Activated CD4-positive, alpha-beta T cell treated with anti-CD3 and anti-CD28 coated beads, Interleukin-2, amount 50 U/mL, for 48 hours (primary cell): ENCODE data around the gene BANK1.

ENCODE experiments used
- DNase-seq, 2 experiments: peaks; one replicate each; pipeline ENCODE4 v3.0.0-alpha.2; 2020

Gene BANK1

GRCh38 chr4:101961144-101961543 lies 170.6 kb downstream of the BANK1 start:
- DNase-seq, result no peak

- no peak for DNase-seq
These were observed 177.3 kb downstream of the BANK1 start for GRCh38 chr4:101967697-101968346.

- DNase-seq, result no peak
These were observed 177.8 kb downstream of the BANK1 start for GRCh38 chr4:101968364-101968763.

GRCh38 chr4:101969965-101970364 lies 179.4 kb downstream of the BANK1 start:
- DNase-seq, result no peak

- DNase-seq, result no peak
These were observed 180.1 kb downstream of the BANK1 start for GRCh38 chr4:101970547-101971155.

- DNase-seq, result no peak
These were observed 182.3 kb downstream of the BANK1 start for GRCh38 chr4:101972791-101973190.

GRCh38 chr4:101973361-101973760 lies 182.8 kb downstream of the BANK1 start:
- no peak for DNase-seq

GRCh38 chr4:101977076-101977475 lies 186.5 kb downstream of the BANK1 start:
- DNase-seq, result no peak

- no peak for DNase-seq
These were observed 191.2 kb downstream of the BANK1 start for GRCh38 chr4:101981756-101982155.

- no peak for DNase-seq
These were observed 193.3 kb downstream of the BANK1 start for GRCh38 chr4:101983835-101984234.

GRCh38 chr4:101987623-101988243 lies 197.2 kb downstream of the BANK1 start:
- DNase-seq, result no peak

- DNase-seq, result no peak
These were observed 199.0 kb downstream of the BANK1 start for GRCh38 chr4:101989551-101989950.

GRCh38 chr4:101992446-101992845 lies 201.9 kb downstream of the BANK1 start:
- DNase-seq, result no peak

- DNase-seq, result no peak
These were observed 202.7 kb downstream of the BANK1 start for GRCh38 chr4:101993002-101993841.

- DNase-seq, result no peak
These were observed 203.6 kb downstream of the BANK1 start for GRCh38 chr4:101993842-101994775.

- no peak for DNase-seq
These were observed 217.5 kb downstream of the BANK1 start for GRCh38 chr4:102007959-102008425.

GRCh38 chr4:102008711-102009110 lies 218.2 kb downstream of the BANK1 start:
- DNase-seq, result no peak

- no peak for DNase-seq
These were observed 231.8 kb downstream of the BANK1 start for GRCh38 chr4:102022343-102022742.

- no peak for DNase-seq
These were observed 237.4 kb downstream of the BANK1 start for GRCh38 chr4:102027961-102028360.

GRCh38 chr4:102031406-102031805 lies 240.9 kb downstream of the BANK1 start:
- DNase-seq, result no peak

GRCh38 chr4:102036016-102036415 lies 245.5 kb downstream of the BANK1 start:
- DNase-seq, result no peak
